GM19372 (cell line): Measurements from ENCODE around the gene KIF27.
"Not testable (repeated sequence)": the region's sequence is repeated elsewhere in the genome, so short reads cannot be mapped to it uniquely, and the experiment has no call there.

Experiments
- ATAC-seq: cut with Tn5 transposase; IDR thresholded peaks from one replicate; pipeline ENCODE4 v1.9.1; 2021; ENCODE audit warnings: mild to moderate bottlenecking, low read depth, moderate library complexity; ENCODE audit not compliant: unreplicated experiment

The KIF27 gene

GRCh38 chr9:83815120-83815519 lies 106.1 kb downstream of the KIF27 start:
- ATAC-seq, result not testable (repeated sequence)

GRCh38 chr9:83809213-83809612 lies 112.0 kb downstream of the KIF27 start:
- not testable (repeated sequence) for ATAC-seq

- ATAC-seq, result not testable (repeated sequence)
These were observed 116.8 kb downstream of the KIF27 start for GRCh38 chr9:83804454-83804853.

- not testable (repeated sequence) for ATAC-seq
These were observed 117.3 kb downstream of the KIF27 start for GRCh38 chr9:83803941-83804340.

GRCh38 chr9:83800236-83801033 lies 120.8 kb downstream of the KIF27 start:
- ATAC-seq, result no peak

GRCh38 chr9:83794051-83794450 lies 127.2 kb downstream of the KIF27 start:
- ATAC-seq, result no peak

GRCh38 chr9:83792746-83793145 lies 128.5 kb downstream of the KIF27 start:
- no peak for ATAC-seq
